H1 (cell line): ENCODE data around the gene AP4B1. TPM values are rescaled to one million over a fixed set of nuclear protein-coding genes. Genes with fewer than 3 reads are reported as not detected.

ENCODE experiments used
- CTCF ChIA-PET: fragments of 300-600 bp; sonication (Branson Sonifier 250); formaldehyde crosslinking; loops from one replicate; lab custom pipeline; 2021; ENCODE audit not compliant: partially characterized antibody; lab: Charles Lee
- POLR2A ChIA-PET: fragments of 300-600 bp; sonication (Branson Sonifier 250); formaldehyde crosslinking; loops from one replicate; lab custom pipeline; 2021; ENCODE audit warnings: inconsistent platforms; ENCODE audit not compliant: partially characterized antibody; lab: Charles Lee
- DNase-seq, 2 experiments: peaks; one replicate each; pipeline versions ENCODE4 v3.0.0 to v3.0.0-alpha.2; 2010 to 2022; ENCODE audit warnings: low spot score in 2 of 2, low read depth in 1 of 2, mixed read lengths in 1 of 2
- FAIRE-seq: peaks from 2 replicates; lab custom pipeline; 2011; peaks lifted over from hg19 to GRCh38; lab: Jason Lieb, UNC
- H2AFZ ChIP-seq: 2 replicates; pipeline ENCODE4 v1.8.1; 2012; ENCODE audit warnings: low read length, inconsistent platforms
- H2AK5ac ChIP-seq: 2 replicates; pipeline ENCODE4 v1.6.1; 2013; ENCODE audit warnings: low read depth, low read length
- H2BK120ac ChIP-seq: replicated peaks from 2 replicates; pipeline ENCODE3; 2013; ENCODE audit warnings: low read depth, low read length, inconsistent platforms
- H2BK12ac ChIP-seq: 2 replicates; pipeline ENCODE4 v1.6.1; 2013; ENCODE audit warnings: low read depth, low read length
- H2BK15ac ChIP-seq: 2 replicates; pipeline ENCODE4 v1.6.1; 2013; ENCODE audit warnings: low read length
- H2BK20ac ChIP-seq: 2 replicates; pipeline ENCODE4 v1.6.1; 2013; ENCODE audit warnings: low read length
- H2BK5ac ChIP-seq: 2 replicates; pipeline ENCODE4 v1.6.1; 2013; ENCODE audit warnings: low read depth, low read length
- H3K14ac ChIP-seq: 2 replicates; pipeline ENCODE4 v1.6.1; 2013; ENCODE audit warnings: inconsistent platforms; ENCODE audit not compliant: insufficient read length
- H3K18ac ChIP-seq: 2 replicates; pipeline ENCODE4 v1.6.1; 2013; ENCODE audit warnings: low read length; ENCODE audit errors: extremely low read depth
- H3K23ac ChIP-seq: 2 replicates; pipeline ENCODE4 v1.6.1; 2013; ENCODE audit warnings: inconsistent platforms; ENCODE audit not compliant: insufficient read length
- H3K23me2 ChIP-seq: 2 replicates; pipeline ENCODE4 v1.6.1; 2013; ENCODE audit warnings: low read depth, low read length
- H3K27ac ChIP-seq: 2 replicates; pipeline ENCODE4 v1.6.1; 2011; ENCODE audit warnings: low read depth, low read length, inconsistent platforms
- H3K27me3 ChIP-seq, 4 experiments: replicated peaks in 1 of 4; 1 replicate in 1 of 4; 2 replicates in 3 of 4; pipeline versions ENCODE4 v1.6.1 to v1.8.1; 2011 to 2013; ENCODE audit warnings: low read length in 3 of 4, mild to moderate bottlenecking in 3 of 4, inconsistent platforms in 2 of 4, mixed read lengths in 2 of 4, moderate library complexity in 1 of 4; ENCODE audit not compliant: control insufficient read depth in 3 of 4, insufficient read depth in 3 of 4; ENCODE audit errors: extremely low read depth in 1 of 4
- H3K36me3 ChIP-seq, 4 experiments: 2 replicates each; pipeline versions ENCODE4 v1.6.1 to v1.8.1; 2011 to 2013; ENCODE audit warnings: mild to moderate bottlenecking in 4 of 4, low read length in 3 of 4, moderate library complexity in 2 of 4, control low read depth in 1 of 4, inconsistent platforms in 1 of 4; ENCODE audit not compliant: insufficient read depth in 4 of 4, control insufficient read depth in 2 of 4
- H3K4ac ChIP-seq: replicated peaks from 2 replicates; pipeline ENCODE3; 2013; ENCODE audit warnings: low read length, low read depth, mixed read lengths, inconsistent platforms; ENCODE audit not compliant: insufficient read length
- H3K4me1 ChIP-seq, 4 experiments: replicated peaks in 1 of 4; 1 replicate in 1 of 4; 2 replicates in 3 of 4; pipeline versions ENCODE4 v1.6.1 to v1.8.1; 2011 to 2013; ENCODE audit warnings: low read length in 3 of 4, inconsistent platforms in 2 of 4, mixed read lengths in 1 of 4; ENCODE audit not compliant: insufficient read depth in 4 of 4, control insufficient read depth in 3 of 4
- H3K4me2 ChIP-seq, 2 experiments: 2 replicates each; pipeline versions ENCODE4 v1.6.1 to v1.8.1; 2011 to 2013; ENCODE audit warnings: low read depth in 2 of 2, low read length in 2 of 2, control low read depth in 1 of 2, inconsistent platforms in 1 of 2, mild to moderate bottlenecking in 1 of 2; ENCODE audit not compliant: insufficient read depth in 1 of 2
- H3K4me3 ChIP-seq, 4 experiments: fragments of 200-600, 300-600 bp in 1 of 4; sonication (generic), shearing (Covaris generic), sonication (Bioruptor Twin) in 1 of 4; 2 replicates each; pipeline versions ENCODE4 v1.5.1 to v1.8.1; 2011 to 2016; ENCODE audit warnings: low read length in 4 of 4, low read depth in 3 of 4, control low read depth in 2 of 4, inconsistent platforms in 2 of 4, mild to moderate bottlenecking in 2 of 4, mixed read lengths in 1 of 4, moderate library complexity in 1 of 4; ENCODE audit not compliant: insufficient read depth in 2 of 4; ENCODE audit errors: extremely low read depth in 1 of 4
- H3K56ac ChIP-seq: replicated peaks from 2 replicates; pipeline ENCODE3; 2013; ENCODE audit warnings: low read depth, mild to moderate bottlenecking, mixed read lengths, low read length, inconsistent platforms; ENCODE audit not compliant: insufficient read length
- H3K79me1 ChIP-seq: 2 replicates; pipeline ENCODE4 v1.6.1; 2013; ENCODE audit warnings: low read depth, low read length, control low read depth
- H3K79me2 ChIP-seq, 2 experiments: 2 replicates each; pipeline versions ENCODE4 v1.6.1 to v1.8.1; 2012 to 2013; ENCODE audit warnings: low read length in 2 of 2, mild to moderate bottlenecking in 2 of 2, inconsistent platforms in 1 of 2; ENCODE audit not compliant: insufficient read depth in 2 of 2, control insufficient read depth in 1 of 2
- H3K9ac ChIP-seq, 4 experiments: replicated peaks in 1 of 4; 1 replicate in 1 of 4; 2 replicates in 3 of 4; pipeline versions ENCODE4 v1.6.1 to v1.8.1; 2011 to 2013; ENCODE audit warnings: low read depth in 3 of 4, low read length in 3 of 4, control low read depth in 2 of 4, mild to moderate bottlenecking in 2 of 4, moderate library complexity in 2 of 4, inconsistent platforms in 1 of 4; ENCODE audit errors: extremely low read depth in 1 of 4
- H3K9me3 ChIP-seq, 2 experiments: 2 replicates each; pipeline versions ENCODE4 v1.6.1 to v1.8.1; 2012 to 2013; ENCODE audit warnings: mild to moderate bottlenecking in 2 of 2, moderate library complexity in 2 of 2, control low read depth in 1 of 2, inconsistent platforms in 1 of 2, low read depth in 1 of 2, low read length in 1 of 2, mixed read lengths in 1 of 2; ENCODE audit not compliant: insufficient read depth in 2 of 2
- H4K20me1 ChIP-seq, 2 experiments: replicated peaks in 1 of 2; 2 replicates each; pipeline versions ENCODE3 to v1.8.1; 2011 to 2013; ENCODE audit warnings: inconsistent platforms in 2 of 2, low read length in 2 of 2, mild to moderate bottlenecking in 1 of 2; ENCODE audit not compliant: insufficient read depth in 2 of 2, control insufficient read depth in 1 of 2
- H4K5ac ChIP-seq: 2 replicates; pipeline ENCODE4 v1.6.1; 2013; ENCODE audit warnings: low read length, low read depth, mixed read lengths, inconsistent platforms; ENCODE audit not compliant: insufficient read length
- H4K8ac ChIP-seq: 2 replicates; pipeline ENCODE4 v1.8.0; 2013; ENCODE audit warnings: mild to moderate bottlenecking, moderate library complexity, low read length, inconsistent platforms; ENCODE audit not compliant: insufficient read depth; ENCODE audit errors: extremely low read depth
- H4K91ac ChIP-seq: replicated peaks from 2 replicates; pipeline ENCODE3; 2013; ENCODE audit warnings: low read length, mixed read lengths, inconsistent platforms; ENCODE audit not compliant: insufficient read length
- SAP30 ChIP-seq: fragments of 300-600 bp; sonication (generic); IDR thresholded peaks from 2 replicates; pipeline ENCODE4 v1.7.1; 2012; ENCODE audit warnings: low read length, moderate library complexity, mild to moderate bottlenecking, inconsistent platforms; ENCODE audit not compliant: insufficient read depth, insufficient replicate concordance
- SRF ChIP-seq: IDR thresholded peaks from 2 replicates; pipeline ENCODE4 v1.6.1; 2011; ENCODE audit warnings: mild to moderate bottlenecking, low read depth, low read length, moderate library complexity
- WGBS, 2 experiments: shearing (Covaris generic) in 1 of 2; methylation state at CpG; one replicate each; pipeline versions ENCODE4 v1.1.6 to v1.1.7; 2013 to 2015; ENCODE audit warnings: low lambda C conversion rate in 2 of 2, mixed read lengths in 2 of 2, inconsistent platforms in 1 of 2, low coverage in 1 of 2, missing lambda C conversion rate in 1 of 2; ENCODE audit not compliant: insufficient replicate concordance in 2 of 2, insufficient coverage in 1 of 2, insufficient read length in 1 of 2; ENCODE audit errors: extremely low coverage in 1 of 2, missing lambda C conversion rate in 1 of 2; 5-methylcytosine and 5-hydroxymethylcytosine counted together
- polyA plus RNA-seq, 7 experiments: library from polyadenylated mRNA; depleted of rRNA in 3 of 7; stranded (reverse) in 5 of 7; unstranded in 2 of 7; fragments of >200 nt in 5 of 7; fragments of 200-250 nt in 2 of 7; gene quantifications; 1 replicate in 5 of 7; 2 replicates in 1 of 7; 4 replicates in 1 of 7; pipeline versions ENCODE4 v1.2.1 to v1.2.3, GENCODE V29; 2011 to 2013; ENCODE audit warnings: missing spikeins in 2 of 7, mixed read lengths in 2 of 7
- total RNA-seq: library from RNA; stranded (reverse); fragmentation: NEBNext Ultra II Directional; extraction: Animal tissue kit (Norgen Biotek cat#: 25700); gene quantifications from 2 replicates; pipeline ENCODE4 v1.2.1, GENCODE V29; 2021

The AP4B1 gene
- total and polyA plus RNA-seq, 2 of the 8 experiments (the other 6 are each of a cell fraction or from before 2014, with no cell fraction given), result 8.9 to 9.0 TPM

GRCh38 chr1:113930499-113931161, 26.0 kb upstream of the AP4B1 start:
- no peak overlapping the region for H4K8ac ChIP-seq
- H3K27me3 ChIP-seq, result no peaks in the 10 kb centered on the region
- TF ChIP-seq SRF (no peak), SAP30 (peak; percentile 3)
- H3K9me3 ChIP-seq, result no peaks in the 10 kb centered on the region
- no peak overlapping the region for H2AK5ac ChIP-seq
- no peak overlapping the region for H2BK120ac ChIP-seq
- H3K4me3 ChIP-seq, result peak overlapping the region; percentile 91 to 99 (median 94)
- no peak overlapping the region for H3K4ac ChIP-seq
- H3K9ac ChIP-seq, result peak overlapping the region in 2 of 4 experiments; percentile 54 to 83; a peak in 4 of 7 replicates
- no peak overlapping the region for H2BK20ac ChIP-seq
- no peak overlapping the region for H3K27ac ChIP-seq
- H4K20me1 ChIP-seq, result peaks cover 0 to 7% of the 10 kb centered on the region in 2 experiments
- H2BK5ac ChIP-seq, result no peak overlapping the region
- H2BK15ac ChIP-seq, result no peak overlapping the region
- no peak overlapping the region for H3K23ac ChIP-seq
- H3K4me2 ChIP-seq, result peak overlapping the region; percentile 84 to 85
- H3K79me1 ChIP-seq, result peaks cover 5% of the 10 kb centered on the region
- H3K18ac ChIP-seq, result no peak overlapping the region
- no peak overlapping the region for H4K5ac ChIP-seq
- 11% methylated on average over 8 of the region's 8 CpGs; no CpG with 5 or more reads in 1 of the 2 experiments for WGBS, 2 experiments
- no peak overlapping the region for H3K56ac ChIP-seq
- DNase-seq (no peak), FAIRE-seq (no peak)
- peaks cover 12% of the 10 kb centered on the region for H3K23me2 ChIP-seq
- H3K4me1 ChIP-seq, result peaks cover 0 to 4% (median under 1%) of the 10 kb centered on the region in 4 experiments; a peak in 4 of 7 replicates
- H3K79me2 ChIP-seq, result peaks cover 16 to 57% of the 10 kb centered on the region in 2 experiments
- H3K36me3 ChIP-seq, result no peaks in the 10 kb centered on the region
- H3K14ac ChIP-seq, result no peak overlapping the region
- ChIA-PET CTCF (interaction anchor here (0.8 to 4.5 kb wide), 6 partner anchors 8 to 1546 kb away, joined by 3 to 20 read pairs (median 4); partner anchors contain the start of genes AP4B1 and DCLRE1B), POLR2A (interaction anchor here (0.6 to 4.4 kb wide), 6 partner anchors 9 to 171 kb away, joined by 3 to 66 read pairs (median 6); partner anchors contain the start of genes AP4B1, DCLRE1B and PHTF1)
- H4K91ac ChIP-seq, result no peak overlapping the region
- no peak overlapping the region for H2AFZ ChIP-seq
- no peak overlapping the region for H2BK12ac ChIP-seq
